Muscle layer of colon (tissue), 2 donors: ENCODE measurements around the gene FAHD1.
"Not testable (repeated sequence)": the region's sequence is repeated elsewhere in the genome, so short reads cannot be mapped to it uniquely, and the experiment has no call there.

Source experiments
- H3K27ac ChIP-seq: one replicate; pipeline ENCODE4 v1.7.0; 2013; ENCODE audit warnings: low read depth, mild to moderate bottlenecking, low read length, moderate library complexity
- H3K27me3 ChIP-seq, 2 donors: one replicate each; pipeline ENCODE4 v1.7.0; 2013; ENCODE audit warnings: low read length in 2 of 2, mild to moderate bottlenecking in 2 of 2; ENCODE audit not compliant: insufficient read depth in 2 of 2, control insufficient read depth in 1 of 2
- H3K36me3 ChIP-seq: one replicate; pipeline ENCODE4 v1.7.0; 2013; ENCODE audit warnings: mild to moderate bottlenecking, low read length; ENCODE audit not compliant: insufficient read depth
- H3K4me1 ChIP-seq: one replicate; pipeline ENCODE4 v1.7.0; 2013; ENCODE audit warnings: mild to moderate bottlenecking, low read length; ENCODE audit not compliant: insufficient read depth
- H3K4me3 ChIP-seq, 2 donors: one replicate each; pipeline ENCODE4 v1.7.0; 2013; ENCODE audit warnings: low read length in 2 of 2, low read depth in 1 of 2, mild to moderate bottlenecking in 1 of 2, moderate library complexity in 1 of 2
- H3K9ac ChIP-seq: one replicate; pipeline ENCODE4 v1.7.0; 2013; ENCODE audit warnings: low read length
- H3K9me3 ChIP-seq: one replicate; pipeline ENCODE4 v1.7.0; 2013; ENCODE audit warnings: mild to moderate bottlenecking, low read length
- donor health status: abdominal sarcoma.
- donor health status: Adenocarcinoma of cecum.

Gene FAHD1

GRCh38 chr16:1791256-1791942 lies 35.6 kb upstream of the FAHD1 start:
- Histone ChIP-seq H3K36me3 (peaks cover 8% of the 10 kb centered on the region), H3K4me1 (no peaks in the 10 kb centered on the region), H3K27ac (no peak overlapping the region), H3K27me3 (no peaks in the 10 kb centered on the region), H3K9me3 (no peaks in the 10 kb centered on the region), H3K4me3 (no peak overlapping the region), H3K9ac (no peak overlapping the region)

GRCh38 chr16:1791943-1792812 lies 34.8 kb upstream of the FAHD1 start:
- Histone ChIP-seq H3K27me3 (no peaks in the 10 kb centered on the region), H3K9me3 (no peaks in the 10 kb centered on the region), H3K4me3 (no peak overlapping the region), H3K36me3 (peaks cover 6% of the 10 kb centered on the region), H3K4me1 (no peaks in the 10 kb centered on the region), H3K9ac (no peak overlapping the region), H3K27ac (no peak overlapping the region)

GRCh38 chr16:1792836-1793577 lies 34.0 kb upstream of the FAHD1 start:
- Histone ChIP-seq H3K4me3 (no peak overlapping the region), H3K27ac (no peak overlapping the region), H3K4me1 (no peaks in the 10 kb centered on the region), H3K36me3 (no peaks in the 10 kb centered on the region), H3K9me3 (no peaks in the 10 kb centered on the region), H3K27me3 (no peaks in the 10 kb centered on the region), H3K9ac (no peak overlapping the region)

- Histone ChIP-seq H3K4me1 (no peaks in the 10 kb centered on the region), H3K4me3 (no peak within 1 kb of the TSS), H3K36me3 (no peaks in the 10 kb centered on the region), H3K27me3 (no peaks in the 10 kb centered on the region), H3K9ac (no peak within 1 kb of the TSS), H3K27ac (no peak within 1 kb of the TSS), H3K9me3 (no peaks in the 10 kb centered on the region)
Measured at GRCh38 chr16:1793578-1794220, 33.3 kb upstream of the FAHD1 start, which contains the start of gene IGFALS. Gene IGFALS (minus strand): TSS chr16:1793705. CDS start chr16:1793652, 53 bp downstream.

GRCh38 chr16:1794221-1794871 lies 32.7 kb upstream of the FAHD1 start:
- H3K27me3 ChIP-seq = no peaks in the 10 kb centered on the region
- no peak overlapping the region for H3K27ac ChIP-seq
- H3K9ac ChIP-seq = no peak overlapping the region
- no peaks in the 10 kb centered on the region for H3K36me3 ChIP-seq
- no peak overlapping the region for H3K4me3 ChIP-seq
- no peaks in the 10 kb centered on the region for H3K4me1 ChIP-seq
- no peaks in the 10 kb centered on the region for H3K9me3 ChIP-seq

GRCh38 chr16:1794908-1795666 lies 31.9 kb upstream of the FAHD1 start:
- H3K4me1 ChIP-seq = no peaks in the 10 kb centered on the region
- no peaks in the 10 kb centered on the region for H3K36me3 ChIP-seq
- no peak overlapping the region for H3K4me3 ChIP-seq
- no peak overlapping the region for H3K9ac ChIP-seq
- H3K9me3 ChIP-seq = no peaks in the 10 kb centered on the region
- no peak overlapping the region for H3K27ac ChIP-seq
- H3K27me3 ChIP-seq = no peaks in the 10 kb centered on the region

- not testable (repeated sequence) for H3K9me3 ChIP-seq, H3K27ac ChIP-seq, H3K4me3 ChIP-seq, H3K4me1 ChIP-seq, H3K36me3 ChIP-seq, H3K27me3 ChIP-seq, H3K9ac ChIP-seq
Measured at GRCh38 chr16:1799263-1799662, 27.7 kb upstream of the FAHD1 start.

- Histone ChIP-seq H3K9me3 (no peaks in the 10 kb centered on the region), H3K36me3 (no peaks in the 10 kb centered on the region), H3K4me1 (no peaks in the 10 kb centered on the region), H3K27ac (no peak overlapping the region), H3K4me3 (no peak overlapping the region), H3K27me3 (no peaks in the 10 kb centered on the region), H3K9ac (no peak overlapping the region)
Measured at GRCh38 chr16:1800701-1801100, 26.3 kb upstream of the FAHD1 start.

- Histone ChIP-seq H3K27ac (no peak overlapping the region), H3K9me3 (no peaks in the 10 kb centered on the region), H3K4me1 (no peaks in the 10 kb centered on the region), H3K9ac (no peak overlapping the region), H3K27me3 (no peaks in the 10 kb centered on the region), H3K36me3 (peaks cover 32% of the 10 kb centered on the region), H3K4me3 (no peak overlapping the region)
Measured at GRCh38 chr16:1807626-1808025, 19.4 kb upstream of the FAHD1 start.

GRCh38 chr16:1808691-1809090 lies 18.3 kb upstream of the FAHD1 start:
- Histone ChIP-seq H3K27me3 (no peaks in the 10 kb centered on the region), H3K27ac (no peak overlapping the region), H3K36me3 (peaks cover 39% of the 10 kb centered on the region), H3K4me1 (peaks cover 4% of the 10 kb centered on the region), H3K9ac (no peak overlapping the region), H3K4me3 (no peak overlapping the region), H3K9me3 (no peaks in the 10 kb centered on the region)
